Activated effector memory CD4-positive, alpha-beta T cell treated with Interleukin-2 at 50 U/mL for 16 hours (primary cell): Measurements from ENCODE around the gene SLC26A9.
"Not testable (repeated sequence)": the region's sequence is repeated elsewhere in the genome, so short reads cannot be mapped to it uniquely, and the experiment has no call there.

Experiments
- DNase-seq: peaks from one replicate; pipeline ENCODE4 v3.0.0-alpha.2; 2020

Gene SLC26A9

DNA sequence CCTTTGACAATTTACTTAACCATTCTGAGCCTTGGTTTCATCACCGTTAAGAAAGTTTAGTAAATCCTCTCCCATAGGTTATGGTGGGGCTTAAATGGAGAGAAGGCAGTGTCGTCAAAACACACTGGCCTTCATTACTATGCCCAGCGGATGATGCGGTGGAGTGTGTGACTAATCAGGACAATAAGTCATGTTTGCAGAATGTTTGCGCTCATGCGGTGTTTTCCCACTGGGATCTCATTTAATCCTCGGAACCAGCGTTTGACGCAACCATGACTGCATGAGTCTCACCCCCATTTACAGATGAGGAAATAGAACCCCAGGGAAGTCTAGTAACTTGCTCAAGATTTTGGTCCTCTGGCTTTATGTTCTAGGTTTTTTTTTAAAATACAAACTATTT, 17.5 kb downstream of the SLC26A9 start:
- no peak for DNase-seq

- no peak for DNase-seq
Observed at GRCh38 chr1:205924460-205924790, 18.8 kb downstream of the SLC26A9 start.

- DNase-seq, result no peak
Observed at GRCh38 chr1:205923651-205924459, 19.4 kb downstream of the SLC26A9 start.

GRCh38 chr1:205922806-205923205, 20.4 kb downstream of the SLC26A9 start:
- no peak for DNase-seq

DNA sequence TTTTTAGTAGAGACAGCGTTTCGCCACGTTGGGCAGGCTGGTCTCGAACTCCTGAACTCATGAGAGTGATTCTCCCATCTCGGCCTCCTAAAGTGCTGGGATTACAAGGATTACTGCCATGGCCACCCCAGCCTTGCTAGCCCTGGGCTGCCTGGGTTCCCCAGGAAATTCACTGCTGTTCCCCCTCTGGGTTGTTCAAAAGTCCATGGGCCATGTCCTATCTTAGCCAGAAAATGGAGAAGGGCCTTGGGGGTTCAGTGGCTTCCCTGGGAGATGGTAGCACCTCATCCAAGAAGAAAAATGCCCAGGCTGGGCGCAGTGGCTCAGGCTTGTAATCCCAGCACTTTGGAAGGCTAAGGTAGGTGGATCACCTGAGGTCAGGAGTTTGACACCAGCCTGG, 20.9 kb downstream of the SLC26A9 start:
- DNase-seq, result no peak

- DNase-seq, result no peak
Observed at GRCh38 chr1:205921570-205921909, 21.7 kb downstream of the SLC26A9 start.

GRCh38 chr1:205920861-205921569, 22.2 kb downstream of the SLC26A9 start:
- no peak for DNase-seq

DNA sequence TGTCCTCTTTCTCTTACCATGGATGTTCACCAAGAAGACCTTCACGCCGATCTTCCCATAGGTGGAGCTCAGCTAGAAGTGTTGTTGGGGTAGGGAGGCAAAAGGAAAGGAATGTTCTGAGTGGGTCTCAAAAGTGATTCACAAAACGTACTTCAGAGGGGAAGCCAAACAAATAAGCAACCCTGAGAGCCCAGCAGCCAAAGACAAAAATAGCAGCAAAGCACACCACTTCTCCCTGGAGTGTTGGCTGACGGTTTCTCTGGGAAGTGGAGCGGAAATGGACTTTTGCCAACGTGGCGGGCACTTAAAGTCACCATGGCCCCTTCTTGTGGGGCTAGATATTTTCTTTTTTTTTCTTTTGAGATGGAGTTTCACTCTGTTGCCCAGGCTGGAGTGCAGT, 23.1 kb downstream of the SLC26A9 start:
- no peak for DNase-seq

DNA sequence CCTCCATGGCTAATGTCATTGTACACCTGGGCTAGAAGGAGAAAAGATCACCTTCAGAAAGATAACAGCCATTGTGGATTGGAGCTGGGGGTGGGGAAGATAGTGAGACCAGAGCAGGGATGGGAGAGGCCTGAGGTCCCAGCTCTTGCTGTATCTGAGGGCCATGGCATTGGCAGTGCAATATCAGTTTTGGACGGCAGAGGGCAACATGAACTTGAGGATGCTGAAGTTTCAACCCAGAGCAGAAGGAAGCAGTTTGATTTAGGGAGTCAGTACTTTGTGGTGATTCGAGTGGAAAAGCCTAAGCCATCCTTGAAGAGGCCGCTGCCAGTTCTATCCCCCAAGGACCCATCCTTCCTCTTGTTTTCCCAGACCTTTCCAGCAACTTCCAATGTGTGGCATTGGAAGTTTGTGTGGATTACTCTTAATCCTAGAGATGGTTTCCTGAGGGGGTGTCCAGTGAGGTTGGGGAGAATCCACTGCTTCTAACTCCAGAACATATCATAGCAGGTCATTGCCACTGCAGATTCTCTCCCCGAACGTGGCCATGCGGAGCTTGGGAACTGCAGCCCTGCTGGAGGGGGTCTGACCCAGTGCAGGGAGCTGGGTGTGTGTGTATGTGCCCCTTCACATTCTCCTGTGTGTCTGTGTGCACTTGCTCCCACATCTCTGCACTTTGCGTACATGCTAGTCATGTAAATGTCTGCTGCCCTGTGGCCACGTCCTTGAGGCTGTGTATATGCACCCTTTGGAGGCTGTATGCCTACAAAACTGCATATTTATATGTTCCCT, 24.1 kb downstream of the SLC26A9 start:
- peak; percentile 38 for DNase-seq

GRCh38 chr1:205917466-205918238, 25.6 kb downstream of the SLC26A9 start:
- DNase-seq, result no peak

- DNase-seq, result no peak
Observed at GRCh38 chr1:205916541-205916940, 26.7 kb downstream of the SLC26A9 start.

GRCh38 chr1:205915354-205915990, 27.8 kb downstream of the SLC26A9 start:
- no peak for DNase-seq

GRCh38 chr1:205914730-205915129, 28.5 kb downstream of the SLC26A9 start:
- no peak for DNase-seq

GRCh38 chr1:205914155-205914507, 29.1 kb downstream of the SLC26A9 start:
- no peak for DNase-seq

GRCh38 chr1:205913451-205914154, 29.7 kb downstream of the SLC26A9 start:
- no peak for DNase-seq

DNA sequence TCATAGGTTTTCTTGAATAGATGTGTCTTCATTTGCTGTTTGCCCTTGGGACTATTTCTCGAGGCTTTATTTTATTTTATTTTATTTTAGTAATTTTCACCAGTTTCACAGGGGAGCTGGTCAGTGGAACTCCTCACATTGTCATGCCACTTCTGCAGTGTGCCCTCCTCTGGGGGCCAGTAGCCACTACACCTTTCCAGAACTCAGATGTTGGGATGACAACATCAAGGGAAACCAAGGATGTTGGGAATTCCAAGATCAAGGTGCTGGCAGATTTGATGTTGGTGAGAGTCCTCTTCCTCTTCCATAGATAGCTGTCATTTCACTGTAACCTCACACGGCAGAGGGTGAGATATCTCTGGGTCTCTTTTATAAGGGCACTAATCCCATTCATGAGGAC, 35.5 kb downstream of the SLC26A9 start:
- no peak for DNase-seq

GRCh38 chr1:205905095-205905494, 38.2 kb downstream of the SLC26A9 start:
- DNase-seq, result not testable (repeated sequence)

DNA sequence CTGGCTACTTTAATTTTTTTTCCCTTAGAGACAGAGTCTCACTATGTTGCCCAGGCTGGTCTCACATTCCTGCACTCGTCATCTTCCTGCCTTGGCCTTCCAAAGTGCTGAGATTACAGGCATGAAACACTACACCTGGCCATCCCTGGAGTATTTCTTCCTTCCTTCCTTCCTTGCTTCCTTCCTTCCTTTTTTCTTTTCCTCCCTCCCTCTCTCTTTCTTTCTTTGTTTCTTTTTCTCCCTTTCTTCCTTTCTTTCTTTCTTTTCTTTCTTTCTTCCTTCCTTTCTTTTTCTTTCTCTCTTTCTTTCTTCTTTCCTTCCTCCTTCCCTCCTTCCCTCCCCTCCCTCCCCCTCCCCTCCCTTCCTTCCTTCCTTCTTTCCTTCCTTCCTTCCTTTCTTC, 46.9 kb downstream of the SLC26A9 start:
- DNase-seq, result no peak

DNA sequence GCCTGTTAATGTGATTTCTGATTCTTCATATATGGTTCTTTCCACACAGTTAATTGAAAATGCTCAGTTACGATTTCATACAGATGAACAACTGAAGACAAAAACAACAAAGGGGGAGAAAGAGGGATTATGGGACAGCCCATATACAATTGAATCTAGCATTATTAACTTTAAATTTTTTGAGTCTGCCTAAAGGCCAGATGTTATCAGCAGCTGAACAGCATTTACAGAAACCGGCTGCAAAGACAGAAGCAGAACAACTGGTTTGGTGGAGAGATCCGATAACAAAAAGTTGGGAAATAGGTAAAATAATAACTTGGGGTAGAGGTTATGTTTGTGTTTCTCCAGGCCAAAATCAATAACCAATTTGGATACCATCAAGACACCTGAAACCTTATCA, 49.1 kb downstream of the SLC26A9 start:
- DNase-seq, result not testable (repeated sequence)

DNA sequence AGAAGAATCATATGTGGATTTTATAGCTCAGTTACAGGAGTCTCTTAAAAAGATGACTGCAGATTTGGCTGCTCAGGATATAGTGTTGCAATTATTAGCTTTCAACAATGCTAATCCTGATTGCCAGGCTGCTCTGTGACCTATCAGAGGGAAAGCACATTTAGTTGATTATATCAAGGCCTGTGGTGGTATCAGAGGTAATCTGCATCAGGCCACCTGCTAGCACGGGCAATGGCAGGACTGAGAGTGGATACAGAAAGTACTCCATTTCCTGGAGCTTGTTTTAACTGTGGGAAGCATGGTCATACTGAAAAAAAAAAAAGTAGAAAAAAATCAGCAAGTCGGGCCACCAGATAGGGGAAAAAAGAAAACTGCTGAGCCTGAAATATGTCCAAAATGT, 51.1 kb downstream of the SLC26A9 start:
- DNase-seq, result not testable (repeated sequence)

DNA sequence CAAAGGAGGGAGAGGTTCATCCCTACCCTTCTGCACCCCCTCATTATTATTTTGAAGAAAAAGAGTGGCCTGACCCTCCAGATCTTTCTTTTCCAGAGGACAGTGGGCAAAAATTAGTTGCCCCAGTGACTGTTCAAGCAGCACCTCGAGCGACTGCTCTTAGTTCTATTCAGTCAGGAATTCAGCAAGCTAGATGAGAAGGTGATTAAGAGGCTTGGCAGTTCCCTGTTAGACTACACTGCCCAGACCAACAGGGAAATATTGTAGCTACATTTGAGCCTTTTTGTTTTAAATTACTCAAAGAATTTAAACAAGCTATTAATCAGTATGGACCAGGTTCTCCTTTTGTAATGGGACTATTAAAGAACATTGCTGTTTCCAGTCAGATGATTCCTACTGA, 51.8 kb downstream of the SLC26A9 start:
- DNase-seq, result not testable (repeated sequence)

DNA sequence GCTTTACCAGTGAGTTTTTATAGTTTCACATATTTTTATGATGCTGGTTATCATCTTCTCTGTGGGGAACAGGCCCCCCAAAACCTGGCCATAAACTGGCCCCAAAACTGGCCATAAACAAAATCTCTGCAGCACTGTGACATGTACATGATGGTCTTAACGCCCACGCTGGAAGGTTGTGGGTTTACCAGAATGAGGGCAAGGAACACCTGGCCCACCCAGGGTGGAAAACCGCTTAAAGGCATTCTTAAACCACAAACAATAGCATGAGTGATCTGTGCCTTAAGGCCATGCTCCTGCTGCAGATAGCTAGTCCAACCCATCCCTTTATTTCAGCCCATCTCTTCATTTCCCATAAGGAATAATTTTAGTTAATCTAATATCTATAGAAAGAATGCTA, 52.6 kb downstream of the SLC26A9 start:
- not testable (repeated sequence) for DNase-seq
